ENCODE data around the gene RERG. TPM values are rescaled to one million over a fixed set of nuclear protein-coding genes. Genes with fewer than 3 reads are reported as not detected.

Gene RERG, protein sequence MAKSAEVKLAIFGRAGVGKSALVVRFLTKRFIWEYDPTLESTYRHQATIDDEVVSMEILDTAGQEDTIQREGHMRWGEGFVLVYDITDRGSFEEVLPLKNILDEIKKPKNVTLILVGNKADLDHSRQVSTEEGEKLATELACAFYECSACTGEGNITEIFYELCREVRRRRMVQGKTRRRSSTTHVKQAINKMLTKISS
- 100 to 1,000 TPM in 3 of 4 donors, 10 to 100 TPM in 1; 61.6 to 236 (median 150) TPM for total RNA-seq

DNA sequence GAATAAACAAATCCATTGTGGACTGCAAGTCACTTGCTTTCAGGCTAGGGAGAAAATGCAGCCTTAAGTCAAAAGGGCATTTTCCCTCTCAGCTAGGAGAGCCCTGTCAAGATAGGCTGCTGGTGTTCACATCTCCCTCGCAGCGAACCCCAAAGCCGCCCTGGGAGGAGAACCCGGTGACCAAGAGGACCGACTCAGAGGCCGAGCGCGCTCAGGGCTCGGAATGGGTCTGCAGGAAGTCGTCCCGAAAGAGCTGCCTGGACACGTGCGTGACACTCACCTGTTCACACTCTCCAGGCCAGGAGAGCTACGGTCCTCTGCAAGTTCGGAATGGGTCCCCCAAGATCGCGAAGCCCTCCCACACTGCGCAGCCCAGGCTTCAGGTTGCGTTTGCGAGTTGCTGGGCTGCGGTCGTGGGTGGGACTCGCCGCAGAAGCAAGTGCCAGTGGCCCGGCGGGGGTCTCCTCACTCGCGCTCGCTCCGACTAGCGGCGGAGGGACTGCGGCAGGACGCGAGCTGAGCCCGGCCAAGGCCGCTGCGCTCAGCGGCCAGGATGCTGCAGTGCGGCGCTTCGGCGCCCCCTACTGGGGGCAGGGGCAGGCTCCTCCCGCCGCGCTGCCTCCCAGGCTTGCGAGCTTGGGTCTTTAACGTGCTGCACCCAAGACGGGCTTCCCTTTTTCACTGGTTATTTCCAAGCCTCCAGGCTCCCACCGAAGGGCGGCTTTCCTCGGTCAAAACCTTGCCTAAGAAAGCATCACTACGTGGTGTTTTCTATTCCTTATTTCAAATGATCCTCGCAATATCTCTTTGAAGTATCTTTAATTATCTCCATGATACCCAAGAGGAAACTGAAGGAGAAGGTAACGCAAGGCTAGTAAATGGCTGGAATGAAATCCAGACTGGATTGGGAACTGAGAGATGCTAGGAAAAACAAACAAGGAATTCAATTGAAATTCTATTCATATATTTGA, at the start of gene RERG:
Gene RERG (minus strand): TSS at position 503 of the 971 bp plus-strand sequence. CDS start 3,928 bp downstream, outside the sequence.
- Histone ChIP-seq H3K4me3 (peak within 1 kb of the TSS; percentile 65 to 68), H3K36me3 (no peaks in the 10 kb centered on the region), H3K27me3 (no peaks in the 10 kb centered on the region), H3K27ac (peak within 1 kb of the TSS; percentile 96 to 98), H3K4me1 (no peaks in the 10 kb centered on the region), H3K9me3 (no peaks in the 10 kb centered on the region)
- TF ChIP-seq, protein P1, sequence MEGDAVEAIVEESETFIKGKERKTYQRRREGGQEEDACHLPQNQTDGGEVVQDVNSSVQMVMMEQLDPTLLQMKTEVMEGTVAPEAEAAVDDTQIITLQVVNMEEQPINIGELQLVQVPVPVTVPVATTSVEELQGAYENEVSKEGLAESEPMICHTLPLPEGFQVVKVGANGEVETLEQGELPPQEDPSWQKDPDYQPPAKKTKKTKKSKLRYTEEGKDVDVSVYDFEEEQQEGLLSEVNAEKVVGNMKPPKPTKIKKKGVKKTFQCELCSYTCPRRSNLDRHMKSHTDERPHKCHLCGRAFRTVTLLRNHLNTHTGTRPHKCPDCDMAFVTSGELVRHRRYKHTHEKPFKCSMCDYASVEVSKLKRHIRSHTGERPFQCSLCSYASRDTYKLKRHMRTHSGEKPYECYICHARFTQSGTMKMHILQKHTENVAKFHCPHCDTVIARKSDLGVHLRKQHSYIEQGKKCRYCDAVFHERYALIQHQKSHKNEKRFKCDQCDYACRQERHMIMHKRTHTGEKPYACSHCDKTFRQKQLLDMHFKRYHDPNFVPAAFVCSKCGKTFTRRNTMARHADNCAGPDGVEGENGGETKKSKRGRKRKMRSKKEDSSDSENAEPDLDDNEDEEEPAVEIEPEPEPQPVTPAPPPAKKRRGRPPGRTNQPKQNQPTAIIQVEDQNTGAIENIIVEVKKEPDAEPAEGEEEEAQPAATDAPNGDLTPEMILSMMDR (IDR thresholded peaks at IDR 0.05), result peak; percentile 91 to 99 (median 99)
- peak; percentile 50 to 77 for TF ChIP-seq POLR2A (IDR thresholded peaks at IDR 0.05)
- DNase-seq, result peak; percentile 82 to 90
- intact Hi-C loops (cut with DNase I; ENCODE audit: low total_unique reads), result loop anchor here (5.0 kb wide), 1 partner anchor 224 kb away; no protein-coding TSS in a partner anchor

DNA sequence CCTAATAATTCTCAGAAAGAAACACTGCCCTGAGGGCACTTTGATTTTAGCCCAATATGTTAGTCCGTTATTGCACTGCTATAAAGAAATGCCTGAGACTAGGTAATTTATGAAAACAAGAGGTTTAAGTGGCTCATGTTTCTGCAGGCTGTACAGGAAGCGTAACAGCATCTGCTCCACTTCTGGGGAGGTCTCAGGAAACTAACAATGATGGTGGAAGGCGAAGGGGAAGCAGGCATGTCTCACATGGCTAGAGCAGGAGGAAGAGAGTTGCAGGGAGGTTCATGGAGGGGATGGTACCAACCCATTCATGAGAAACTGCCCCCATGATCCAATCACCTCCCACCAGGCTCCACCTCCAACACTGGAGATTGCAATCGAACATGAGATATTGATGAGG, 49.4 kb upstream of the RERG start:
- TF ChIP-seq, protein P1 (IDR thresholded peaks at IDR 0.05), result no peak
- TF ChIP-seq POLR2A (IDR thresholded peaks at IDR 0.05), result no peak
- no peak overlapping the region for H3K27ac ChIP-seq
- no peak for DNase-seq
- H3K4me3 ChIP-seq, result no peak overlapping the region
- no peaks in the 10 kb centered on the region for H3K9me3 ChIP-seq
- intact Hi-C loops (cut with DNase I; ENCODE audit: low total_unique reads), result loop anchor here (10.0 kb wide), 2 partner anchors 314 to 426 kb away; partner anchors contain the start of gene ART4
- peaks cover 0 to 6% of the 10 kb centered on the region in 2 donors for H3K4me1 ChIP-seq
- H3K27me3 ChIP-seq, result no peaks in the 10 kb centered on the region
- H3K36me3 ChIP-seq, result no peaks in the 10 kb centered on the region

DNA sequence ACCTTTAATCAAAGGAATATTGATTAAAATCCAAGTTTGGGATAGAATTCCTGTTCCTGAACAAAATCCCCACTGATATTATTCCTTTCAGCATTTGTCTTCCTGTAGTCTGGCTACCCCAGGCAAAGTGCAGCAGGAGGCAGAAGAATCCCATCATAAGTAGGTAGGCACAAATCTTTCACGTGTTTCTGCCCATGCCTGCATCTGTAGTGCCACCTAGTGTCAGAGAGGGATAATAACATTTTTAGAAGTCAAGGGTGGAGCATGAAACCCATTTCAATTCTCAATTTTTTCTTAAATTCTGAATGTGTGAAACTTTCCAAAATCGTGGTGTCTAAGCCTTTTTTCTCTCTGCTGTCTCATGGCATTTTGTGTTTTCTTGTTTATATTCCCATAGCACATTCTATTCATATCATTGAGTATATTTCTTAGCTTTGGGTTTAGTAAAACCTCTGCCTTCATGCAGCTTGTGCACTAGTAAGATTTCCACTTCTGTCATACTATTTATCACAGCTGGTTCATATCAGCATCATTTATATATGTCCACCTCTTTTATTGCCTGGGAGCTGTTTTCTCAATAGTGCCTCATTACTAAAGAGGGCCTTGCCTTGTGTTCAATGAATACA, 47.8 kb upstream of the RERG start:
- Histone ChIP-seq H3K4me1 (no peaks in the 10 kb centered on the region), H3K9me3 (no peaks in the 10 kb centered on the region), H3K27ac (peak overlapping the region; percentile 31 to 63), H3K4me3 (no peak overlapping the region), H3K27me3 (no peaks in the 10 kb centered on the region), H3K36me3 (no peaks in the 10 kb centered on the region)
- TF ChIP-seq, protein P1 (IDR thresholded peaks at IDR 0.05), result peak; percentile 86 to 91 (median 91)
- TF ChIP-seq POLR2A (IDR thresholded peaks at IDR 0.05), result peak in 1 of 2 donors; percentile 17
- DNase-seq, result peak; percentile 35 to 65
- intact Hi-C loops (cut with DNase I; ENCODE audit: low total_unique reads), result no loop called here

DNA sequence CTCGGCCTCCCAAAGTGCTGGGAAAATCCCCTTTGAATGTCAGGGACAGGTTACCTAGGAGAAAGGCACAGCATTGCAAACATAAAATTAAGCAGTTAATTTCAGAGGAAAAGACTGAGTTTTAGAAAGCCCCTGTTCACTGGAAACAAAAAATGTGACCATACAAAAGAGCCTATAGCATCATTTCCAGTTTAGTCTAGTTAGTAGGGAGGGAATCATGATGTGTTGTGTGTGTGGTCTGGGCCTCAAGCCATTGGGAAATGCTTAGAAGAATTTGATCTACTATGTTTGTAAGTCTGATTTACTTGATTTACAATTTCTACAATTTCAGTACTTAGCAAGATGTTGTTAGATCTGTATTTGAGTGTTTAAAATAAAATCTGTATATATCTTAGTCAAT, 47.1 kb upstream of the RERG start:
- H3K27ac ChIP-seq, result peak overlapping the region; percentile 31 to 63
- H3K4me1 ChIP-seq, result no peaks in the 10 kb centered on the region
- H3K27me3 ChIP-seq, result no peaks in the 10 kb centered on the region
- TF ChIP-seq, protein P1 (IDR thresholded peaks at IDR 0.05), result no peak
- no peak for TF ChIP-seq POLR2A (IDR thresholded peaks at IDR 0.05)
- H3K9me3 ChIP-seq, result no peaks in the 10 kb centered on the region
- no peaks in the 10 kb centered on the region for H3K36me3 ChIP-seq
- intact Hi-C loops (cut with DNase I; ENCODE audit: low total_unique reads), result no loop called here
- H3K4me3 ChIP-seq, result no peak overlapping the region
- no peak for DNase-seq

Data from uterus (tissue), 4 donors.